ENCODE data around the gene KL.

- TF ChIP-seq, protein P1, sequence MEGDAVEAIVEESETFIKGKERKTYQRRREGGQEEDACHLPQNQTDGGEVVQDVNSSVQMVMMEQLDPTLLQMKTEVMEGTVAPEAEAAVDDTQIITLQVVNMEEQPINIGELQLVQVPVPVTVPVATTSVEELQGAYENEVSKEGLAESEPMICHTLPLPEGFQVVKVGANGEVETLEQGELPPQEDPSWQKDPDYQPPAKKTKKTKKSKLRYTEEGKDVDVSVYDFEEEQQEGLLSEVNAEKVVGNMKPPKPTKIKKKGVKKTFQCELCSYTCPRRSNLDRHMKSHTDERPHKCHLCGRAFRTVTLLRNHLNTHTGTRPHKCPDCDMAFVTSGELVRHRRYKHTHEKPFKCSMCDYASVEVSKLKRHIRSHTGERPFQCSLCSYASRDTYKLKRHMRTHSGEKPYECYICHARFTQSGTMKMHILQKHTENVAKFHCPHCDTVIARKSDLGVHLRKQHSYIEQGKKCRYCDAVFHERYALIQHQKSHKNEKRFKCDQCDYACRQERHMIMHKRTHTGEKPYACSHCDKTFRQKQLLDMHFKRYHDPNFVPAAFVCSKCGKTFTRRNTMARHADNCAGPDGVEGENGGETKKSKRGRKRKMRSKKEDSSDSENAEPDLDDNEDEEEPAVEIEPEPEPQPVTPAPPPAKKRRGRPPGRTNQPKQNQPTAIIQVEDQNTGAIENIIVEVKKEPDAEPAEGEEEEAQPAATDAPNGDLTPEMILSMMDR (IDR thresholded peaks at IDR 0.05; ENCODE audit: borderline replicate concordance, extremely low read depth, low read length, poor library complexity, severe bottlenecking): no peak
- TF ChIP-seq EZH2 (IDR thresholded peaks at IDR 0.05; ENCODE audit: borderline replicate concordance, low read depth, low read length, severe bottlenecking): no peak
These were observed 94.6 kb downstream of the KL start for GRCh38 chr13:33110713-33111413.
